Ectodermal cell (in vitro differentiated cells): ENCODE results near the gene MORF4L1.

Experiments
- H3K27ac ChIP-seq: 2 replicates; pipeline ENCODE4 v1.7.0; 2013; ENCODE audit warnings: mild to moderate bottlenecking, low read depth, low read length; ENCODE audit not compliant: insufficient read depth, poor library complexity, severe bottlenecking
- H3K27me3 ChIP-seq: 2 replicates; pipeline ENCODE4 v1.7.0; 2013; ENCODE audit warnings: mild to moderate bottlenecking, low read length; ENCODE audit not compliant: insufficient read depth, control insufficient read depth, poor library complexity, severe bottlenecking
- H3K36me3 ChIP-seq: one replicate; pipeline ENCODE4 v1.7.0; 2013; ENCODE audit warnings: low read length; ENCODE audit not compliant: control insufficient read depth, insufficient read depth
- H3K4me1 ChIP-seq: one replicate; pipeline ENCODE4 v1.7.0; 2013; ENCODE audit warnings: low read length; ENCODE audit not compliant: control insufficient read depth, insufficient read depth
- H3K4me3 ChIP-seq: 2 replicates; pipeline ENCODE4 v1.7.0; 2013; ENCODE audit warnings: low read depth, low read length, control low read depth; ENCODE audit not compliant: insufficient read depth
- H3K9me3 ChIP-seq: 2 replicates; pipeline ENCODE4 v1.7.0; 2013; ENCODE audit warnings: mild to moderate bottlenecking, low read length, moderate library complexity; ENCODE audit not compliant: control insufficient read depth
- WGBS, 2 experiments: methylation state at CpG; one replicate each; pipeline ENCODE4 v1.1.7; 2013; ENCODE audit warnings: missing lambda C conversion rate in 2 of 2; 5-methylcytosine and 5-hydroxymethylcytosine counted together

The MORF4L1 gene

DNA sequence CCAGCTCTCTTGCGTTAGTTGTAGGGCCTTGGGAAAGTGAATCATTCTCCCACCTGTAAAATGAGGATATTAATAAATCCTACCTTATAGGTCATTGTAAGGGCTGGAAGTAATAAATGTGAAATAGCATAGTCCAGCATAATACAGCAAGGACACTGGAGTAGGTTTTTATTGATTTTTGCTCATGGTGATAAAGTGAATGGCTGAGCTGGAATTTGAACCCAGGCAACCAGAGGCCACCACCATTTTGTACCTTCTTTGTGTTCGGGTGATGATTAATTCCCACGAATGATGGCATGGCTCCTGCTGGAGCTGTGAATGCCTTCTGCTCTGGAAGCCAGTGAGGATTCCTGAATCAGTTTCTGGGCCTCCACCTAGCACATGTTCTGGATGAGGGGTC, 40.3 kb downstream of the MORF4L1 start:
- Histone ChIP-seq H3K4me1 (no peaks in the 10 kb centered on the region), H3K4me3 (no peak overlapping the region), H3K27me3 (no peaks in the 10 kb centered on the region), H3K27ac (no peak overlapping the region), H3K9me3 (no peaks in the 10 kb centered on the region), H3K36me3 (peaks cover 17% of the 10 kb centered on the region)
- 99 to 100% methylated on average over 2 to 3 of the region's 3 CpGs for WGBS, 2 experiments

DNA sequence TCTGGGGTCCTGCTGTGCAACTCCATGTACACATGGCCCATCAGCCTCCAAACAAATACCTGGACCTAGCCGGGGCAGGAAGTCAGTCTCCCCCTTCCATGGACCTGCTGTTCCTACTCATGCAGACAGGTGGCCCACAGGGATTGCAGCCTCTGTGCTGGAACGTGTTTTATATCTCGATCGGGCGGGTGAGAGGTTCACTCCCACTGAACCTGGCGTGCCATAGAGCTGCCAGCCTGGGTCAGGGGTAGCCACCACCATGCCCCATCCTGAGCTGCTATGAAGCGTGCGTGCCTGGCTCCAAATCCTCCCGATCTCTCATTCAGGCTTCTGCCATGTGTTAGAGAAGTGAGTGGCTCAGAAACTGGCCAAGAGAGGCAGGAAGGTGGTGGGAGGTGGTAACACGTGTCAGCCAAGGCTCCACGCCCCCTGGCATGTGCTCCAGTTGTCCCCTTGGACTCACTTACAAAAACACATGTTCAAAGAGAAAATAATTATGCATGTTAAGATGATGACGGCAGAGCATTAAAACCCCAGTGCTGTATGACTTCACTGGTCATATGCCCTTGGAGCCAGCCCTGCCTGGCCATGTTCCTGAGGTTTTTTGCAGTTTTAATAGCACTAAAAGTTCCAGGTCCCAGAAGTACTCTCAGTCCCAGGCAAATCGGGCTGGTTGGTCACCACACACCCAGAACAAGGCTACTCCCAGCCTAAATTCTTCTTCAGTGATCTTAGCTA, 41.5 kb downstream of the MORF4L1 start:
- Histone ChIP-seq H3K4me1 (no peaks in the 10 kb centered on the region), H3K27ac (no peak overlapping the region), H3K27me3 (no peaks in the 10 kb centered on the region), H3K4me3 (no peak overlapping the region), H3K36me3 (peaks cover 22% of the 10 kb centered on the region), H3K9me3 (no peaks in the 10 kb centered on the region)
- 91 to 96% methylated on average over 13 of the region's 13 CpGs for WGBS, 2 experiments

DNA sequence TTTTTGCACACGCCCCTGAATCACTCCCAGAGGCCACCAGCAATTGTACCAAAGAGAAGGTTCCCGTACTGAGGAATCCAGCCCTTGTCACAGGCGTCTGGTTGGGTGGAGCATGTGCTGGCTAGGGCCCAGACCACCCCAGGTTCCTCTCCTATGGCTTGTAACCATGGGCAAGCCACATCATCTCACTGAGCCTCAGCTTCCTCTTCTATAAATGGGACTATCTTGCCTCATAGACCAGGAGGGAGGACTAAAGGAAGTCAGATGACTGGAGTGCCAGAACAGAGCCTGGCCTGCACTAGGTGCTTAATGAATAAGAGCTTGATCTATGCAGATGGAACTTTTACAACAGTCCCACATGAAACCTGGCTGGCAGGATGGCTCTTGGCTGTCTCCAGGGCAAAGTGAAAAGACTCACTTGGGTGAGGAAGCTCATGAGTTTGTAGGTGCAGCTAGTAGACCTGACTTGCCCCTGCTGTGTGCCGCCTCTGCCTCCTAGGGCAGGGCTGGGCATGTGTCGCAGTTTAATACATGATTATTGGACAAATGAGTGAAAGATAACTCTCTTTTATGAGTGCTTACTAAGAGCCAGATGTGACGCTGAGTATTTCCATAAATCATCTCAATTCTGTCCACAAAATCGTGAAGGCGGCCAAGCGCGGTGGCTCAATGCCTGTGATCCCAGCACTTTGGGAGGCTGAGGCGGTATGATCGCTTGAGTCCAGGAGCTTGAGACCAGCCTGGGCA, 42.8 kb downstream of the MORF4L1 start:
- no peaks in the 10 kb centered on the region for H3K27me3 ChIP-seq
- H3K4me3 ChIP-seq: no peak overlapping the region
- no peaks in the 10 kb centered on the region for H3K9me3 ChIP-seq
- H3K4me1 ChIP-seq: no peaks in the 10 kb centered on the region
- no peak overlapping the region for H3K27ac ChIP-seq
- 90 to 93% methylated on average over 12 of the region's 12 CpGs for WGBS, 2 experiments
- peaks cover 26% of the 10 kb centered on the region for H3K36me3 ChIP-seq

DNA sequence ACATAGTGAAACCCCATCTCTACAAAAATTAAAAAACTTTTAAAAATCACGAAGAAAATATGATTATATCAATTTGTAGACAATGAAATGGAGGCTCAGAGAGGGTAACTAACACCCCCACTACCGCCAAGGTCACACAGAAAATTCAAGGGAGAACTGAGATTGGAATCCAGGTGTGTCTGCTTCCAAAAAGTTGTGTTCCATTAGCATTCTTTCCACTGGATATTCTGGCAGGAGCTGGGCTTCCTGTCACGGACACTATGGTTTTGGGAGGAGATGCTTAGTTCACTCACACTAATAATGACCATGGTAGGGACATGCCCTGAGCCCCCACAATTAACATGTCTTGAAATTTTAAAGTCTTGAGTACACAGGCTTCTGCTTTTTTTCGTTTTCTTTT, 43.4 kb downstream of the MORF4L1 start:
- Histone ChIP-seq H3K36me3 (peaks cover 27% of the 10 kb centered on the region), H3K4me1 (no peaks in the 10 kb centered on the region), H3K9me3 (no peaks in the 10 kb centered on the region), H3K4me3 (no peak overlapping the region), H3K27me3 (no peaks in the 10 kb centered on the region), H3K27ac (no peak overlapping the region)
- WGBS, 2 experiments: 95 to 97% methylated on average over 2 to 3 of the region's 4 CpGs

DNA sequence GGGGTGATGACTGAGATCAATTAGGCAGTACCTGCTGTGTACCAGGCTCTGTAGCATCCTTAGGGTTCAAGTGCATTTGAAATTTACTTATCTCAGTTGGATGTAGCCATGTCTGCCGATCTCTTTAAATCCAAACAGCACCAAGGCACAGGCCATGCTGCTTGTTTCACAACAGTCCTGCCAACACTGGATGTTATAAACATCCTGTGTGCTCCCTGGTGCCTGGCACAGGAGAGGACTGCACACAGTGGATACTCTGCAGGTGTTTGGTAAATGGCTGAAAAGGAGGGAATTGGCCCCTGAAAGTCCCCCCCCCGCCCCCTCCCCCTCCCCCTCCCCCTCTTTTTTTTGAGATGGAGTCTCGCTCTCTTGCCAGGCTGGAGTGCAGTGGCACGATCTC, 45.2 kb downstream of the MORF4L1 start:
- no peaks in the 10 kb centered on the region for H3K27me3 ChIP-seq
- H3K27ac ChIP-seq: no peak overlapping the region
- WGBS, 2 experiments: 98 to 99% methylated on average over 3 of the region's 4 CpGs
- H3K4me1 ChIP-seq: no peaks in the 10 kb centered on the region
- H3K36me3 ChIP-seq: peaks cover 27% of the 10 kb centered on the region
- H3K9me3 ChIP-seq: no peaks in the 10 kb centered on the region
- no peak overlapping the region for H3K4me3 ChIP-seq

DNA sequence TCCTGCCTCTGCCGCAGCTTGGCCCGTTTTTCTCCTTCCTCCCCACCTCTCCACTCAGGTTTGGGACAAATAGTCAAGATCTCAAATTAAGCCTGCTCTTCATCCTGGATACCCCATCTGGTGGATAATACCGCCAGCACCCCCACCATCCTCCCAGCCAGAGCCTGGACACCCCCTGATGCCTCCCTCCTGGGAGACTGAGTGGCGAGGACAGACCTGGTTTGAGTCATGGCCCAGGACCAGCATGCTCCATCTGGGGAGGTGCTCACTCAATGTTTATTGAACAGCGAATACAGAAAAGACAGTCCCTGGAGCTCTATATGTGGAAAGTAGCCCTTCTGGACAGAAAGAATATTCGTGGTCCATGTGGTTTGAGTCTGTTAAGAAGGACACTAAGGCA, 48.8 kb downstream of the MORF4L1 start:
- H3K9me3 ChIP-seq: no peaks in the 10 kb centered on the region

DNA sequence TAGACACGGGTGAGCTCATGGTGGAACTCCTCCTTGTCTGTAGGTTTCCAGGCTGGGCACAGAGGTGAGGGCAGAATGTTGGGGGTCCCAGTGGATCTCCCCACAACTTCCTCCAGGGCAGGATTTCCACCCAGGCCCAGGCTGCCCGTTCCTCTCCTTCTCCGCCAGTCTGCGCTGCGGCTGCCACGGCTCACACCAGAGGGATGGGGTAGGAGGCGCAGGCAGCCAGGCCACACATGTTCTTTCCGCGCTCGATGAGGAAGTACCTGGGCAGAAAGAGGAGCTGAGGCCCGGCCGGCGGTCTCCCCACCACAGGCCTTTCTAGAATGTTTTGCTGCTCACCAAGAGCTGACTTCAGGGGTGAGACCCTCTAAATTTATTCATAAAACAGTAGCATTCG, 49.2 kb downstream of the MORF4L1 start:
- H3K36me3 ChIP-seq: peaks cover 22% of the 10 kb centered on the region
- H3K27ac ChIP-seq: no peak overlapping the region
- no peaks in the 10 kb centered on the region for H3K9me3 ChIP-seq
- no peak overlapping the region for H3K4me3 ChIP-seq
- no peaks in the 10 kb centered on the region for H3K4me1 ChIP-seq
- 94 to 96% methylated on average over 14 of the region's 14 CpGs for WGBS, 2 experiments
- no peaks in the 10 kb centered on the region for H3K27me3 ChIP-seq

More for the DNA sequence above, 48.8 kb downstream of the MORF4L1 start:
- 93 to 94% methylated on average over 6 of the region's 6 CpGs for WGBS, 2 experiments
- Histone ChIP-seq H3K4me3 (no peak overlapping the region), H3K4me1 (no peaks in the 10 kb centered on the region), H3K27me3 (no peaks in the 10 kb centered on the region), H3K36me3 (peaks cover 22% of the 10 kb centered on the region), H3K27ac (no peak overlapping the region)

DNA sequence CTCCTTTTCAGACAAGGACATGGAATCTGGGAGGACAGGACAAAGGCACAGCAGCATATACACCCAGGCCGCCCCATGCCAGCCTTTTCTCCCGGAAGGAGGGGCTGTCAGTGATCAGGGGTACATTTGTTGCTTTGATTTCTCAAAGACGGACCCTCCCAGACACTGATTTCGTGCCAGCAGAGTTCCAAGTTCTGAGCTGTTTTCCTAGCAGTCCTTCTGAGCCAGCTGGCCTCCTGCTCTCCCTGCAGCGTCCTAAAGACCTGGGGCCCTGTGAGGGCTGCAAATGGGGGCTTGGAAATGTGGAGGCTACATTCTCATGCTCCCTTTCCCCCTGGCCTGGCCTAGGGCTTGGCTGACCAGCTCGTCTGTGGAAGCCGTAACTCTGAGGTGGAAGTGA, 49.8 kb downstream of the MORF4L1 start:
- 86 to 89% methylated on average over 7 of the region's 7 CpGs for WGBS, 2 experiments
- Histone ChIP-seq H3K36me3 (peaks cover 22% of the 10 kb centered on the region), H3K27ac (no peak overlapping the region), H3K27me3 (no peaks in the 10 kb centered on the region), H3K4me3 (no peak overlapping the region), H3K9me3 (no peaks in the 10 kb centered on the region), H3K4me1 (no peaks in the 10 kb centered on the region)

DNA sequence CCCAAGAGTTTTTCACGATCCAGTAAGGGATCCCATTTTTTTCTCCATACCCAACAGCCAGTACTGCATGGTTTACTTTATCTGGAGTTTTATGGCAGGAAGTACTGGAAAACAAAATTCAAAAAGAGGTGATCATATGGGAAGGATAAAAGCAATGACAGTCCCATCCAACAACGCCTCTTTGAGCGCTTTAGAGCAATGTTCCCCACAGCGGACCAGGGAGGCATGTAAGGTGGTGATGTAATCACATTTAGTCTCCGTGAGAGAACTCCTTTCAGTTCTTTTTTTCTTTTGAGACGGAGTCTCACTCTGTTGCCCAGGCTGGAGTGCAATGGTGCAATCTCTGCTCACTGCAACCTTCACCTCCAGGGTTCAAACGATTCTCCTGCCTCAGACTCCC, 50.3 kb downstream of the MORF4L1 start:
- no peak overlapping the region for H3K4me3 ChIP-seq
- 97 to 99% methylated on average over 7 of the region's 7 CpGs for WGBS, 2 experiments
- no peak overlapping the region for H3K27ac ChIP-seq
- H3K9me3 ChIP-seq: no peaks in the 10 kb centered on the region
- H3K36me3 ChIP-seq: peaks cover 22% of the 10 kb centered on the region
- H3K4me1 ChIP-seq: no peaks in the 10 kb centered on the region
- H3K27me3 ChIP-seq: no peaks in the 10 kb centered on the region

DNA sequence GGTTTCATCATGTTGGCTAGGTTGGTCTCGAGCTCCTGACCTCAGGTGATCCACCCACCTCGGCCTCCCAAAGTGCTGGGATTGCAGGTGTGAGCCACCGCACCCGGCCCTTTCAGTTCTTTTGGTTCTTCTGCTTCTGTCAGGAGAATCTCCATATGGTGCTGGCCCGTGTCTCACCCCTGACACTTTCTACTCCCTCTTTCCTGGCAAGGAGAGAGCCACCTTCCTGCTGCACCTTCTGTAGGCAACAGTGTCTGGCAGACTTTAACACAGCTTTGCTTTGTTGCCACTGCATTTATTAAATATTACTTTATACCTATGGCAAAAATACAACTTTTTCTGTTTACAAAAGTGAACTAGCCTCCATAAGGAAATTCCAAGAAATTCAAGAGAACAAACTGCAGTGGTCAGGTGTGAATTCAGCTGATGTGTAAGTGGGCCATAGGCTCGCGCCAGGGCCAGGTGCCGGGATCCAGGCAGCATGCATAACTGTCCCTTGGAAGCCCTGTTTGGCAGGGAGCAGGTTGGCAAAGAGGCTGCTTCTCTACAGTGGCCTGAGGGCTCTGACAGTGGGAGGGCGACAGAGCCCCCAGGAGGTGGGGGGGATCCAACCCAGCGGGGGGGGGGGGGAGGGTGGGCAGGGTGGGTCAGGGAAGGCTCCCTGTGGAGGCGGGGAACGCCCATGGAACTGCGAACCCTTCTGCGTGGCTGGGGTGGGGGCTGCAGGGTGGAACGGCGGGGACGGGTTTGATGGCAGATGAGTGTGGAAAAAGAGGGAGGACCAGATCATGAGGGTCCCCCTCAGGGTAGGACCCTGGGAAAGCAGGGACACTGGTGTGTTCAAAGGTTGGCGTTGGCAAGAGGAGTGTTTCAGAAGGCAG, 51.0 kb downstream of the MORF4L1 start:
- Histone ChIP-seq H3K27me3 (no peaks in the 10 kb centered on the region), H3K36me3 (peaks cover 18% of the 10 kb centered on the region), H3K4me1 (no peaks in the 10 kb centered on the region), H3K9me3 (no peaks in the 10 kb centered on the region), H3K27ac (no peak overlapping the region), H3K4me3 (no peak overlapping the region)
- WGBS, 2 experiments: 94% methylated on average over 16 to 18 of the region's 18 CpGs
